NT2/D1 (cell line): ENCODE measurements around the gene LIMK1.

Experiments
- SUZ12 ChIP-seq: IDR thresholded peaks from 2 replicates; pipeline ENCODE4 v1.6.1; 2011; ENCODE audit not compliant: insufficient read length, insufficient read depth; ENCODE audit errors: extremely low read depth
- YY1 ChIP-seq: IDR thresholded peaks from 2 replicates; pipeline ENCODE4 v1.6.1; 2011; ENCODE audit not compliant: insufficient read length, insufficient read depth
- ZNF274 ChIP-seq: IDR thresholded peaks from 2 replicates; pipeline ENCODE4 v1.6.1; 2011; ENCODE audit warnings: mild to moderate bottlenecking, low read depth, low read length

DNA sequence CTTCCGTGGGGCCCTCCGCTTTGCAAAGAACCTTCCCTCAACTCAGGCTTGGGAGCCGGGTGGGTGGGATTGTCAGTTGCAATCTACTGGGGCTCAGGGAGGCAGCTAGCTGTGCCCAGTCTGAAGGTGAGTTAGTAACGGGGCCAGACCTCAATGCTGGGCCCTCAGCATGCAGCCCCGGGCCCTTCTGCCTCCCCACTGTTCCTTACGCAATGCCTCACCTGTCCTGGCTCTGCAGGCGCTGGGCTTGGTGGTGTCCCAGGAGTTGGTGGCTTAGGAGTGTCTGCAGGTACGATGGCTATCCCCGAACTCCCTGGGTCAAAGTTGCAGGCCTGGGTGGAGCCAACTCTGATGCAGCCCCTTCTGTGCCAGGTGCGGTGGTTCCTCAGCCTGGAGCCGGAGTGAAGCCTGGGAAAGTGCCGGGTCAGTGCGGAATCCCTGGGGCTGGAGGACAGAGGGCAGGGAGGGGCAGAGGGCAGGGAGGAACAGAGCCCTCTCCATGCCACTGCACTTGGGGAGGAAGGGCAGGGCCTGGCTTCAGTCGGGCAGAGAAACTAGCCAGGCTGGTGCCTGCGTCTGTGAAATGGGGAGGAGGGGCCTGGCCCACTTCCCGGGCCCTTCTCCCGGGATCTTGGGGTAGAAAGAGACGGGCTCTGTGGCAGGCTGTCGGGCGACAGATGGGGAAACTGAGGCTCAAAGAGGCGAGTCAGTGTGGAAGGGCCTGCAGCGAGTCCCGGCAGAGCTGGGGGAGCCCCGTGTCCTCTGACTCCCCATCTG is 40.7 kb upstream of the LIMK1 start:
- TF ChIP-seq YY1 = no peak
- TF ChIP-seq ZNF274 = no peak
- TF ChIP-seq SUZ12 = no peak
